Immature natural killer cell (primary cell): ENCODE measurements around the gene MITD1. TPM values are rescaled to one million over a fixed set of nuclear protein-coding genes. Genes with fewer than 3 reads are reported as not detected.
"Not testable (repeated sequence)": the region's sequence is repeated elsewhere in the genome, so short reads cannot be mapped to it uniquely, and the experiment has no call there.

Source experiments
- DNase-seq, 3 donors: peaks; one replicate each; pipeline ENCODE4 v3.0.0; 2022; ENCODE audit warnings: mixed read lengths in 1 of 3
- H3K27ac Mint-ChIP-seq, 6 donors: one replicate each; pipeline ENCODE4 v1.8.0; 2020; ENCODE audit warnings: mixed read lengths in 6 of 6, mild to moderate bottlenecking in 5 of 6, inconsistent platforms in 4 of 6, moderate library complexity in 3 of 6
- H3K27me3 Mint-ChIP-seq, 3 donors: one replicate each; pipeline ENCODE4 v1.8.0; 2020 to 2021; ENCODE audit warnings: low read depth in 3 of 3, mild to moderate bottlenecking in 3 of 3, mixed read lengths in 3 of 3, moderate library complexity in 3 of 3, inconsistent platforms in 1 of 3
- H3K36me3 Mint-ChIP-seq, 3 donors: one replicate each; pipeline ENCODE4 v1.8.0; 2020; ENCODE audit warnings: mixed read lengths in 3 of 3, inconsistent platforms in 2 of 3, mild to moderate bottlenecking in 2 of 3
- H3K4me1 Mint-ChIP-seq, 2 donors: one replicate each; pipeline ENCODE4 v1.8.0; 2020; ENCODE audit warnings: inconsistent platforms in 2 of 2, mild to moderate bottlenecking in 2 of 2, mixed read lengths in 2 of 2, moderate library complexity in 1 of 2
- H3K4me3 Mint-ChIP-seq, 5 donors: one replicate each; pipeline ENCODE4 v1.8.0; 2020; ENCODE audit warnings: mild to moderate bottlenecking in 5 of 5, mixed read lengths in 5 of 5, inconsistent platforms in 3 of 5, moderate library complexity in 3 of 5
- H3K9me3 Mint-ChIP-seq, 6 donors: one replicate each; pipeline ENCODE4 v1.8.0; 2020; ENCODE audit warnings: mild to moderate bottlenecking in 6 of 6, mixed read lengths in 6 of 6, inconsistent platforms in 4 of 6, moderate library complexity in 3 of 6
- polyA plus RNA-seq, 3 donors: library from polyadenylated mRNA; unstranded; fragments of 300-500 nt; fragmentation: Illumina TruSeq; gene quantifications; one replicate each; pipeline ENCODE4 v1.2.3, GENCODE V29; 2021

Gene MITD1
- polyA plus RNA-seq: 10 to 100 TPM; 29.5 to 53.3 (median 30.4) TPM

DNA sequence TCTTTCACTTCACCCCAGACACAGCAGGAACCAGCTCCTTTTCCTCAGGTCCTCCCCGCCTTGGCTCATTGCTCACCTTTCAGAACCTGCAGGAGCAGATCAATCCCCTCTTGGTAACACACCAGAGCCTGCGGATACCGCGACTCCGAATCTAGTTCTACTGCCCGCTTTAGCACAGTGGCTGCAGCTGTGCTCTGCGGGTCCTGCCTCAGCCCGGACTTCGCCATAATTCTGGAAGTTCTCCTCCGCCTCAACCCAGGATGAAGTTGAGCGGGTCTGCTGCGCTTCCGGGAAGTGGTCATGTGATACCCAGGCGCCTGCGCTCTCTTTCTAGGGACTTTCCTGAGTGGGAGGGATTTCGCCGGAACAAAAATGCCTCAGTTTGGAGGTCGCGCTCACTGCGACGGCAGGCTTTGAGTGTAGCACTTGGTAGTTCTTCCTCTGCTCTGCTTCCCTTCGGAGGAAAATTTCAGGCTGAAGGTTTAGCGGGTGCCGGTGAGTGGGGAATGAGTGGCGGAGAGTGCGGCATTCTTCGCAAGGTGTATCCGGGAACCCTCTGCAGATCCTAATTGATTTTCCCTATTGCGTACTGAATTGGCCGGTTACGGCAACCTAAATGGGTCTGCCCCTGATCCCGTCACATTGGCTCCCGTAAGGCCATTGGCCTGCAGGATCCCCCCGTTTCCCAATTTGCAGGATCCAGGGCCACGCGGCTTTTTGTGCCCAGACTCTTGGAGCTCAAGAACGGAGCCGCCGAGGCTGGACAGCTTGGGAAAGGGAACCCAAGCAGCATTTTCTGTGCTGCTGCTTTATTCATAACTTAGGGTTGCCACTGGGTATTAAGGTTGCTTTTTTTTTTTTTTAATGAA is at the start of gene MITD1, which contains the start of gene MRPL30:
Gene MITD1 (minus strand): TSS at position 304 of the 869 bp plus-strand sequence. CDS start 77 bp downstream, at position 227.
Gene MRPL30 (plus strand): TSS at position 430 of the 869 bp plus-strand sequence. CDS start 5,020 bp downstream, outside the sequence.
- H3K27me3 Mint-ChIP-seq: peaks cover 6 to 7% (median 7%) of the 10 kb centered on the region in 3 donors
- peak within 1 kb of the TSS; percentile 98 to 100 (median 99) for H3K4me3 Mint-ChIP-seq
- peak within 1 kb of the TSS; percentile 96 to 99 (median 98) for H3K27ac Mint-ChIP-seq
- H3K4me1 Mint-ChIP-seq: peaks cover 54 to 75% of the 10 kb centered on the region in 2 donors
- no peaks in the 10 kb centered on the region for H3K9me3 Mint-ChIP-seq
- H3K36me3 Mint-ChIP-seq: no peaks in the 10 kb centered on the region
- DNase-seq: peak; percentile 89 to 90 (median 89)

DNA sequence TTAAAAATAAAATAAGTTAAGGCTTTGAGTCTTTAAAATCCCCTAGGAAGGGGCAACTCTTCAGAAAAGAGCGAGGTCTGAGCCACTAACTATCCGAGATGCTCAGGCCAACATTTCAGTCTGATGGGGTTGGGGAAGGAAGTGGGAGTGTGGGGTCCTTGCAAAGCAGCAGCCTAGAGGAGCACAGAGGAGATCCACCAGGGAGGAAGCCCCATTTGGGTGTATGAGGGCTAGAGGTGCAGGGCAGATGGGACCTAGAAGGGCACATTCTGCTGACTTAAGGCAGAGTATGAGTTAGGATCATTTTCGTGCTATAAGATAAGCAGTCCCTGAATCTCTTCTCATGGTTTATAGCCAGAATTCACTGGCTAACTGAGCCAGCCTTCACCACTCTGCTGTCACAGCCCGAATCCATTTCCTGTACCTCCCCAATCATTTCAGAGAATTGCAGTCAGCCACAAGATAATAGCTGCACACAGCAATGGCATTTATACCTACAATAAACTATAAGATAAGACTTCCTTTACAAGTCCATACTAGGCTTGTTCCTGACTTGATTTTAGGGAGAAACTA is 37.2 kb upstream of the MITD1 start:
- Mint-ChIP-seq H3K36me3 (peaks cover 6 to 27% (median 23%) of the 10 kb centered on the region in 3 donors), H3K27me3 (no peaks in the 10 kb centered on the region), H3K27ac (no peak overlapping the region), H3K4me1 (no peaks in the 10 kb centered on the region), H3K9me3 (no peaks in the 10 kb centered on the region), H3K4me3 (no peak overlapping the region)
- no peak for DNase-seq

GRCh38 chr2:99216096-99216495 is 35.2 kb upstream of the MITD1 start:
- Mint-ChIP-seq H3K9me3 (no peaks in the 10 kb centered on the region), H3K36me3 (peaks cover 6 to 17% (median 15%) of the 10 kb centered on the region in 3 donors), H3K4me3 (no peak overlapping the region), H3K27me3 (no peaks in the 10 kb centered on the region), H3K4me1 (no peaks in the 10 kb centered on the region), H3K27ac (no peak overlapping the region)
- DNase-seq: no peak

- Mint-ChIP-seq H3K27ac (no peak overlapping the region), H3K4me1 (no peaks in the 10 kb centered on the region), H3K4me3 (no peak overlapping the region), H3K9me3 (peaks cover 0 to 14% (median 5%) of the 10 kb centered on the region in 6 donors), H3K36me3 (peaks cover 14 to 32% (median 30%) of the 10 kb centered on the region in 3 donors), H3K27me3 (peaks cover 0 to 2% (median 1%) of the 10 kb centered on the region in 3 donors)
- no peak for DNase-seq
Measured at GRCh38 chr2:99205491-99205890, 24.6 kb upstream of the MITD1 start.

GRCh38 chr2:99201959-99202678 is 21.3 kb upstream of the MITD1 start:
- Mint-ChIP-seq H3K4me3 (no peak overlapping the region), H3K27me3 (peaks cover 0 to 2% (median 2%) of the 10 kb centered on the region in 3 donors), H3K9me3 (peaks cover 0 to 14% (median 4%) of the 10 kb centered on the region in 6 donors), H3K27ac (peak overlapping the region in 3 of 6 donors; percentile 1 to 56 (median 29)), H3K36me3 (peaks cover 6 to 15% (median 6%) of the 10 kb centered on the region in 3 donors), H3K4me1 (no peaks in the 10 kb centered on the region)
- no peak for DNase-seq

GRCh38 chr2:99200076-99200800 is 19.4 kb upstream of the MITD1 start:
- Mint-ChIP-seq H3K4me3 (no peak overlapping the region), H3K27me3 (peaks cover 0 to 2% (median 2%) of the 10 kb centered on the region in 3 donors), H3K9me3 (no peaks in the 10 kb centered on the region), H3K27ac (peak overlapping the region in 4 of 6 donors; percentile 12 to 65 (median 38)), H3K36me3 (peaks cover 8 to 16% (median 9%) of the 10 kb centered on the region in 3 donors), H3K4me1 (no peaks in the 10 kb centered on the region)
- DNase-seq: no peak

GRCh38 chr2:99198103-99198841 is 17.4 kb upstream of the MITD1 start:
- DNase-seq: no peak
- peaks cover 0 to 2% (median 0%) of the 10 kb centered on the region in 3 donors for H3K27me3 Mint-ChIP-seq
- peaks cover 9 to 20% (median 10%) of the 10 kb centered on the region in 3 donors for H3K36me3 Mint-ChIP-seq
- no peaks in the 10 kb centered on the region for H3K4me1 Mint-ChIP-seq
- no peak overlapping the region for H3K4me3 Mint-ChIP-seq
- H3K27ac Mint-ChIP-seq: no peak overlapping the region
- no peaks in the 10 kb centered on the region for H3K9me3 Mint-ChIP-seq

DNA sequence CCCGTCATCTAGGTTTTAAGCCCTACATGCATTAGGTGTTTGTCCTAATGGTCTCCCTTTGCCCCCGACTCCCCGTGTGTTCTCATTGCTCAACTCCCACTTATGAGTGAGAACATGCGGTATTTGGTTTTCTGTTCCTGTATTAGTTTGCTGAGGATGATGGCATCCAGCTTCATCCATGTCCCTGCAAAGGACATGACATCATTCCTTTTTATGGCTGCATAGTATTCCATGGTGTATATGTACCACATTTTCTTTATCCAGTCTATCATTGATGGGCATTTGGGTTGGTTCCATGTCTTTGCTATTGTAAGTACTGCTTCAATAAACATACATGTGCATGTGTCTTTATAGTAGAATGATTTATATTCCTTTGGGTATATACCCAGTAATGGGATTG is 11.5 kb upstream of the MITD1 start:
- H3K27ac Mint-ChIP-seq, H3K4me3 Mint-ChIP-seq, H3K9me3 Mint-ChIP-seq, DNase-seq, H3K27me3 Mint-ChIP-seq: not testable (repeated sequence)
- Mint-ChIP-seq H3K4me1 (peaks cover 2 to 30% of the 10 kb centered on the region in 2 donors), H3K36me3 (peaks cover 25 to 48% (median 30%) of the 10 kb centered on the region in 3 donors)

- peak overlapping the region in 1 of 6 donors; percentile 7 for H3K27ac Mint-ChIP-seq
- peaks cover 2 to 30% of the 10 kb centered on the region in 2 donors for H3K4me1 Mint-ChIP-seq
- peaks cover 0 to 2% (median 0%) of the 10 kb centered on the region in 3 donors for H3K27me3 Mint-ChIP-seq
- DNase-seq: no peak
- H3K36me3 Mint-ChIP-seq: peaks cover 19 to 44% (median 25%) of the 10 kb centered on the region in 3 donors
- no peak overlapping the region for H3K4me3 Mint-ChIP-seq
- no peaks in the 10 kb centered on the region for H3K9me3 Mint-ChIP-seq
Measured at GRCh38 chr2:99190548-99190947, 9.7 kb upstream of the MITD1 start.

DNA sequence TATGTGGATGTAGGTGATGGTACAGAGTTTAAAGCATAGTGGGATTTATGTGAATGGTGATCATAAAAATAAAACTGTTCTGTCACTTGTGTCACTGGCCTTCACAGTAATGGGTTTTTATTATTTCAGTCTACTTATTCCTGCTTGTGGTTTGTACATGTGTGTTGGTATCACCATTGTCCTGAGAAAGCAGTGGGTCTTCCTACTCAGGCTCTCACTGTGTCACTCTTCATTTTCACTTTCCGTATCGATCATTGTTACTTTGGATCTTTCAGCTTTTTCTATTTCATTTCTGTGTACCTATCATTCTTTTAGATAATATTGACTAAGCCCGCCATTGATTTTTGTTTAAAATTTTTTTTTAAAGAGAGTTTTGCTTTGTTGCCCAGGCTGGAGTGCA is 7.5 kb upstream of the MITD1 start:
- Mint-ChIP-seq H3K4me3 (no peak overlapping the region), H3K27ac (no peak overlapping the region), H3K4me1 (peaks cover 8 to 42% of the 10 kb centered on the region in 2 donors), H3K9me3 (no peaks in the 10 kb centered on the region), H3K27me3 (peaks cover 0 to 2% (median 0%) of the 10 kb centered on the region in 3 donors), H3K36me3 (peaks cover 14 to 37% (median 21%) of the 10 kb centered on the region in 3 donors)
- DNase-seq: no peak

DNA sequence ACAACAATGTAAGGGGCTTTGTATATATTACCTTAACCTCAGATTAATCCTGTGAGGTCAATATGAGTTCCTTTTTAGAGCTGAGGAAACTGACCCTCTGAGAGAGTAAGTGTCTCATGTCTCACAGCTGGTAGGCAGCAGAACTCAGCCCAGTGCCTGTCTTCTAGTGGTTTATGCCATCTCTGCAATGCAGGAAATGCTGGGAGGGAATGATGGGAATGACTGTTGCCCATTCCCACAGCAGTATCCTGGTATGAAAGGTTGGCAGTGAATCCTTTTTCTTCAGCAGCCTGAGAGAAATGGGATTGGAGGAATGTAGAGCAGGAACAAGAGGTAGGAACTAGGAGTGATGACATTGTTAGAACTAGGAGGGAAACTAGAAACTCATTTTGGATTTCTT is 6.2 kb upstream of the MITD1 start:
- Mint-ChIP-seq H3K9me3 (no peaks in the 10 kb centered on the region), H3K27ac (no peak overlapping the region), H3K27me3 (peaks cover 0 to 2% (median 0%) of the 10 kb centered on the region in 3 donors)

DNA sequence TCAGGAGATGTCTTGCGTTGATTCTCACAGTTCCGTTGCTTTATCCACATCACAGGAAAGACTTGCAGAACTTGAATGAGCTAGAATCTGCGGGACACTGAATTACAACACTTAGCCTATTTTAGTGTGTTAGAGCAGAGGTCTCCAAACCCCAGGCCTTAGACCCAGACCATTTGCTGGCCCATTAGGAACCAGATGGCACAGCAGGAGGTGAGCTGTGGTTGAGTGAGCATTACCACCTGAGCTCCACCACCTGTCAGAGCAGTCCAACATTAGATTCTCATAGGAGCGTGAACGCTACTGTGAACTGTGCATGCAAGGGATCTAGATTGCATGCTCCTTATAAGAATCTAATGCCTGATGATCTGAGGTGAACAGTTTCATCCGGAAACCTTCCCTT is 4.0 kb upstream of the MITD1 start:
- Mint-ChIP-seq H3K4me1 (peaks cover 29 to 53% of the 10 kb centered on the region in 2 donors), H3K27ac (no peak overlapping the region), H3K27me3 (peaks cover 6 to 7% (median 7%) of the 10 kb centered on the region in 3 donors), H3K4me3 (no peak overlapping the region), H3K9me3 (no peaks in the 10 kb centered on the region), H3K36me3 (peaks cover 0 to 17% (median 6%) of the 10 kb centered on the region in 3 donors)
- DNase-seq: no peak

More for the DNA sequence above, 6.2 kb upstream of the MITD1 start:
- no peak for DNase-seq
- Mint-ChIP-seq H3K4me1 (peaks cover 11 to 50% of the 10 kb centered on the region in 2 donors), H3K36me3 (peaks cover 9 to 26% (median 16%) of the 10 kb centered on the region in 3 donors), H3K4me3 (no peak overlapping the region)
